KMS-11 (cell line): Measurements from ENCODE around the gene HACD4.

ENCODE experiments used
- H2AFZ ChIP-seq: fragments of 200-600 bp; sonication (generic); 2 replicates; pipeline ENCODE4 v1.6.1; 2016; ENCODE audit warnings: antibody characterized with exemption, mixed run types, low read depth
- H3K27ac ChIP-seq: fragments of 200-600 bp; sonication (generic); 2 replicates; pipeline ENCODE4 v1.6.1; 2016; ENCODE audit warnings: mild to moderate bottlenecking, mixed run types
- H3K27me3 ChIP-seq: fragments of 200-600 bp; sonication (generic); 2 replicates; pipeline ENCODE4 v1.6.1; 2017; ENCODE audit warnings: mild to moderate bottlenecking, low read depth, mixed run types, moderate library complexity; ENCODE audit not compliant: insufficient read depth
- H3K36me3 ChIP-seq: fragments of 200-600 bp; sonication (generic); 2 replicates; pipeline ENCODE4 v1.6.1; 2017; ENCODE audit warnings: mild to moderate bottlenecking, mixed run types; ENCODE audit not compliant: insufficient read depth
- H3K4me1 ChIP-seq: fragments of 200-600 bp; sonication (generic); 2 replicates; pipeline ENCODE4 v1.6.1; 2016; ENCODE audit warnings: mild to moderate bottlenecking, low read depth, mixed run types; ENCODE audit not compliant: poor library complexity, severe bottlenecking
- H3K4me2 ChIP-seq: fragments of 200-600 bp; sonication (generic); 2 replicates; pipeline ENCODE4 v1.7.0; 2016; ENCODE audit warnings: mild to moderate bottlenecking, mixed run types
- H3K4me3 ChIP-seq: fragments of 200-600 bp; sonication (generic); IDR thresholded peaks from 2 replicates; pipeline ENCODE4 v1.6.1; 2017; ENCODE audit warnings: low read depth, low read length, mixed read lengths; ENCODE audit not compliant: insufficient read depth
- H3K79me2 ChIP-seq: fragments of 200-600 bp; sonication (generic); 2 replicates; pipeline ENCODE4 v1.6.1; 2016; ENCODE audit warnings: low read depth, mixed run types; ENCODE audit not compliant: insufficient read depth
- H3K9ac ChIP-seq: fragments of 200-600 bp; sonication (generic); 2 replicates; pipeline ENCODE4 v1.6.1; 2016; ENCODE audit warnings: mild to moderate bottlenecking, mixed run types
- H4K20me1 ChIP-seq: fragments of 200-600 bp; sonication (generic); 2 replicates; pipeline ENCODE4 v1.6.1; 2016; ENCODE audit warnings: mild to moderate bottlenecking, mixed run types; ENCODE audit not compliant: insufficient read depth
- TF ChIP-seq, protein P1 (sequence below): fragments of 200-600 bp; sonication (generic); conservative IDR thresholded peaks from 2 replicates; pipeline ENCODE4 v1.6.1; 2017; ENCODE audit warnings: low read depth, mild to moderate bottlenecking, antibody characterized with exemption, low read length, moderate library complexity, mixed read lengths

The HACD4 gene

DNA sequence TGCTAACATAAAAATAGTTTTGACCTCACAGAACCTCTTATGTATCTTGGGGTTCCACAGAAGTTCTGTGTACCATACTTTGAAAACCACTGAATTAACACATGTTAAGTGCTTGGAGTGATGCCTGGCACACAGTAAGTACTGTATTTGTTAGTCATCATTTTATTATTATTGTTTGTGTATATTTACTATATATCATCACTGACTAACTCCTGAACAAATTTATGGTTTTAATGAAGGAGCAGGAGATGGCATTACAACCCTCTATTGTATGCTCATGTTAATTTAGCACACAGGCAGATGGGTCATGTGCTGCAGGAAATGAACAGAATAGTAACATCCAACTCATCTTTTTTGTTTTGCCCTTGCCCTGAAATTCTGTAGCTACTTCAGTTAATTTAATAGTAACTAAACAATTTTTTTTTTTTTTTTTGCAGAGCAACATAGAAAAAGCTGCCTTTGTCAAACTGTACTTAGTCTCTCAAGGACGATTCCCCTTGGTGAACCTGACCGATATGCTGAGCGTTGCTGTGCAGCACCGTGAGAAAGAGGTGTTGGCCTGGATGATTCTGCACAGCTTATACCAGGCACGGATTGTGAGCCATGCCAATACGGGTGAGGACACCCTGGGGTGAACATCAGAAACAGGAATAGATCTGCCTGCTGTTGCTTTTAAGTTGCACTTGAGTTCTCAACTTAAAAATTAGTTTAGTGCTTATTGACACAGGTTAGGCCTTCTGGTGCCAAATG is 45.4 kb downstream of the HACD4 start:
- Histone ChIP-seq H2AFZ (no peak overlapping the region), H3K4me1 (no peaks in the 10 kb centered on the region), H3K4me2 (no peak overlapping the region), H4K20me1 (no peaks in the 10 kb centered on the region), H3K36me3 (no peaks in the 10 kb centered on the region), H3K27me3 (no peaks in the 10 kb centered on the region), H3K4me3 (no peak overlapping the region), H3K79me2 (no peaks in the 10 kb centered on the region), H3K9ac (no peak overlapping the region), H3K27ac (no peak overlapping the region)
- TF ChIP-seq, protein P1, sequence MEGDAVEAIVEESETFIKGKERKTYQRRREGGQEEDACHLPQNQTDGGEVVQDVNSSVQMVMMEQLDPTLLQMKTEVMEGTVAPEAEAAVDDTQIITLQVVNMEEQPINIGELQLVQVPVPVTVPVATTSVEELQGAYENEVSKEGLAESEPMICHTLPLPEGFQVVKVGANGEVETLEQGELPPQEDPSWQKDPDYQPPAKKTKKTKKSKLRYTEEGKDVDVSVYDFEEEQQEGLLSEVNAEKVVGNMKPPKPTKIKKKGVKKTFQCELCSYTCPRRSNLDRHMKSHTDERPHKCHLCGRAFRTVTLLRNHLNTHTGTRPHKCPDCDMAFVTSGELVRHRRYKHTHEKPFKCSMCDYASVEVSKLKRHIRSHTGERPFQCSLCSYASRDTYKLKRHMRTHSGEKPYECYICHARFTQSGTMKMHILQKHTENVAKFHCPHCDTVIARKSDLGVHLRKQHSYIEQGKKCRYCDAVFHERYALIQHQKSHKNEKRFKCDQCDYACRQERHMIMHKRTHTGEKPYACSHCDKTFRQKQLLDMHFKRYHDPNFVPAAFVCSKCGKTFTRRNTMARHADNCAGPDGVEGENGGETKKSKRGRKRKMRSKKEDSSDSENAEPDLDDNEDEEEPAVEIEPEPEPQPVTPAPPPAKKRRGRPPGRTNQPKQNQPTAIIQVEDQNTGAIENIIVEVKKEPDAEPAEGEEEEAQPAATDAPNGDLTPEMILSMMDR = no peak

DNA sequence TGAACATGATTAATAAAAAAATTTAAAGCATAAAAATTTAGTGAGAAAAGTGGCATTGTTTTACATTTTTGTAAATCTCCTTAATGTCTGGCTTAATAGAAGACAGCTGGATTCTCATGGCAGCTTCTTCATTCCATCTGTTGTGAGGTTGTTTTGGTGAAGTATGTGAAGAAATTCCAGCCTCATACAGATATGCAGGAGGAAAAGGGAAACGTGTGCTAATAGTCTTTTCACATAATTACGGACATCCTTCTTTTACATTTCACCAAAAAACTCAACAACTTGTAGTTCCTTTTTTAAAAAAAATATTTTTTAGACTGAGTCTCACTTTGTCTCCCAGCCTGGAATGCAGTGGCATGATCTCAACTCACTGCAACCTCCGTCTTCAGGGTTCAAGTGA is 46.9 kb downstream of the HACD4 start:
- no peak overlapping the region for H3K4me2 ChIP-seq
- H3K79me2 ChIP-seq = no peaks in the 10 kb centered on the region
- H3K4me1 ChIP-seq = no peaks in the 10 kb centered on the region
- H2AFZ ChIP-seq = no peak overlapping the region
- no peaks in the 10 kb centered on the region for H3K27me3 ChIP-seq
- H3K9ac ChIP-seq = no peak overlapping the region
- no peak overlapping the region for H3K27ac ChIP-seq
- TF ChIP-seq, protein P1 = no peak
- no peaks in the 10 kb centered on the region for H3K36me3 ChIP-seq
- H3K4me3 ChIP-seq = no peak overlapping the region
- no peaks in the 10 kb centered on the region for H4K20me1 ChIP-seq

DNA sequence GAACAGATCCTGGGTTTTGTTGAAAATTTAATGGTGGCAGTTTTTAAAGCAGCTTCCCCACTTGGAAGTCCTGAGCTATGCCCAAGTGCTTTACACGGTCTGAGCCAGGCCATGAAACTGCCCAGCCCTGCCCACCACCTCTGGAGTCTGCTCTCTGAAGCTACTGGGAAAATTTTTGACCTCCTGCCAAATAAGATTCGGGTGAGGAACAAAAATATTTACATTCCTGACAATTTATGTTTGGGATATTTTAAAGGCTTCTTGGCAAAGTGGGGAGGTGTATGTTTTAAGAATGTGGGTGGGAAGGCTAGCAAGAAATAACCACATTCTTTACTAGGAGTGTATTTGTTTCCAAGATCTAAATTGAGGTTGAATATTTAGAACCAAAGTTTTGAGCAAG is 50.0 kb downstream of the HACD4 start:
- no peak overlapping the region for H3K9ac ChIP-seq
- TF ChIP-seq, protein P1 = no peak
- no peak overlapping the region for H3K27ac ChIP-seq
- no peak overlapping the region for H3K4me2 ChIP-seq
- H3K36me3 ChIP-seq = no peaks in the 10 kb centered on the region
- no peak overlapping the region for H3K4me3 ChIP-seq
- no peaks in the 10 kb centered on the region for H3K27me3 ChIP-seq
- H4K20me1 ChIP-seq = no peaks in the 10 kb centered on the region
- no peak overlapping the region for H2AFZ ChIP-seq
- no peaks in the 10 kb centered on the region for H3K4me1 ChIP-seq
- no peaks in the 10 kb centered on the region for H3K79me2 ChIP-seq

DNA sequence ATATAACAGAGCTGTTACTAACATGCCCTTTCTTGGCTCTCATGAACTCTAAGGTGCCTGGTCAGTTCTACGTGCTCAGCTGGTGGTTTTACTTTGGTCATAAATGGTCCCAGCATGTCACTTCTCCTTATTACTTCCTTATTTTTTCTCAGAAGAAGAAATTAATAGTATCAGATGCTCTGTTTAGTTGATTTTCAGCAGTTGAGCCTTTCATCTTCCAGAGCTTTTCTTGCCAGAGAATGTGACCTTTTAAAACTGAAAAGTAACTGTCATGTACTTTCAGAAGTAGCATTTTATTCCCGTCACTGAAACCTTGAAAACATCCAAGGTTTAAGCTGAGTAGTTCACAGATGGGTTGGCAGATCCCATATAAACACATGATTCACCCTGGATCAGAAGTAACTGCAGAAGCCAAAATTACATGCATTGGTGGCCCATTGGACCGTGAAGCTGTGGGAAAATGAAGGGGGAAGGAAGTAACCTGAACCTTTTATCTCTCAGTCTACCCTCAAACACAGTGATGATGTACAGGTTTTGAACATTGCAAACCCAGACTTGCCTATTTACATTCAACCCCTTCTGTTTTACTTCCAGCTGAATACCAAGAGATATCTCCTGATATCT is 50.5 kb downstream of the HACD4 start:
- Histone ChIP-seq H3K4me2 (no peak overlapping the region), H3K27me3 (no peaks in the 10 kb centered on the region), H3K9ac (no peak overlapping the region), H3K4me1 (no peaks in the 10 kb centered on the region), H3K4me3 (no peak overlapping the region), H3K79me2 (no peaks in the 10 kb centered on the region), H3K27ac (no peak overlapping the region), H2AFZ (no peak overlapping the region), H4K20me1 (no peaks in the 10 kb centered on the region), H3K36me3 (no peaks in the 10 kb centered on the region)
- TF ChIP-seq, protein P1 = no peak
